ENCODE results near the gene CHCHD3. TPM values are rescaled to one million over a fixed set of nuclear protein-coding genes. Genes with fewer than 3 reads are reported as not detected.

Gene CHCHD3
- total RNA-seq, 4 donors from 2014 or later, result 27.9 to 39.0 (median 34.5) TPM

DNA sequence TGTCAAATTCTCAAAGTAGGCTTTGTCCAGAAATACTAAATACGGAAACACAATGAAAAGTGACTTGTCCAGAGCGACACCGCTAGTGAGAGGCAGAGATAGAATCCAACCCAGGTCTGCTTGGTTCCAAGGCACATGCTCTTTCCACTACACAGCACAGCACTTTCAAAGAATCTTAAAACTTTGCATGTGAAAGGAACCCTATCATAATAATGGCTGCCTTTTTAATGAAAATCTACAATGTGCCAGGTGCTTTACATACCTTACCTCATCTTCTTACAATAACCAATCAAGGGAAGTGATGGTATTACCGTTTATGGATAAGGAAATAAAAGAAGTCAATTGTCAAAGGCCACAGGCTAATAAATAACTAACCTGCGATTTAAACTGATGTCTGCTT lies 2.6 kb downstream of the CHCHD3 start:
- DNase-seq (ENCODE audit: low spot score in 2 of 2), result no peak
- no peak overlapping the region for H3K4me3 ChIP-seq (ENCODE audit: low read depth, poor library complexity, severe bottlenecking)
- intact Hi-C loops (cut with DNase I; ENCODE audit: low total_unique reads), result no loop called here
- 76 to 79% methylated on average over 5 of the region's 5 CpGs for WGBS, 2 donors
- TF ChIP-seq, protein P1, sequence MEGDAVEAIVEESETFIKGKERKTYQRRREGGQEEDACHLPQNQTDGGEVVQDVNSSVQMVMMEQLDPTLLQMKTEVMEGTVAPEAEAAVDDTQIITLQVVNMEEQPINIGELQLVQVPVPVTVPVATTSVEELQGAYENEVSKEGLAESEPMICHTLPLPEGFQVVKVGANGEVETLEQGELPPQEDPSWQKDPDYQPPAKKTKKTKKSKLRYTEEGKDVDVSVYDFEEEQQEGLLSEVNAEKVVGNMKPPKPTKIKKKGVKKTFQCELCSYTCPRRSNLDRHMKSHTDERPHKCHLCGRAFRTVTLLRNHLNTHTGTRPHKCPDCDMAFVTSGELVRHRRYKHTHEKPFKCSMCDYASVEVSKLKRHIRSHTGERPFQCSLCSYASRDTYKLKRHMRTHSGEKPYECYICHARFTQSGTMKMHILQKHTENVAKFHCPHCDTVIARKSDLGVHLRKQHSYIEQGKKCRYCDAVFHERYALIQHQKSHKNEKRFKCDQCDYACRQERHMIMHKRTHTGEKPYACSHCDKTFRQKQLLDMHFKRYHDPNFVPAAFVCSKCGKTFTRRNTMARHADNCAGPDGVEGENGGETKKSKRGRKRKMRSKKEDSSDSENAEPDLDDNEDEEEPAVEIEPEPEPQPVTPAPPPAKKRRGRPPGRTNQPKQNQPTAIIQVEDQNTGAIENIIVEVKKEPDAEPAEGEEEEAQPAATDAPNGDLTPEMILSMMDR (IDR thresholded peaks at IDR 0.05), result no peak
- no peak for TF ChIP-seq POLR2A (IDR thresholded peaks at IDR 0.05)

GRCh38 chr7:133077394-133077793 lies 4.5 kb downstream of the CHCHD3 start:
- TF ChIP-seq, protein P1 (IDR thresholded peaks at IDR 0.05), result no peak
- no peak for TF ChIP-seq POLR2A (IDR thresholded peaks at IDR 0.05)
- WGBS, 2 donors, result 94 to 96% methylated on average over 4 of the region's 4 CpGs
- DNase-seq (ENCODE audit: low spot score in 2 of 2), result no peak
- intact Hi-C loops (cut with DNase I; ENCODE audit: low total_unique reads), result no loop called here
- no peak overlapping the region for H3K4me3 ChIP-seq (ENCODE audit: low read depth, poor library complexity, severe bottlenecking)

- no peak for DNase-seq (ENCODE audit: low spot score in 2 of 2)
- no peak for TF ChIP-seq POLR2A (IDR thresholded peaks at IDR 0.05)
- intact Hi-C loops (cut with DNase I; ENCODE audit: low total_unique reads), result no loop called here
- WGBS, 2 donors, result 80 to 91% methylated on average over 2 of the region's 2 CpGs
- no peak overlapping the region for H3K4me3 ChIP-seq (ENCODE audit: low read depth, poor library complexity, severe bottlenecking)
Observed at GRCh38 chr7:133076142-133076541, 5.7 kb downstream of the CHCHD3 start.

DNA sequence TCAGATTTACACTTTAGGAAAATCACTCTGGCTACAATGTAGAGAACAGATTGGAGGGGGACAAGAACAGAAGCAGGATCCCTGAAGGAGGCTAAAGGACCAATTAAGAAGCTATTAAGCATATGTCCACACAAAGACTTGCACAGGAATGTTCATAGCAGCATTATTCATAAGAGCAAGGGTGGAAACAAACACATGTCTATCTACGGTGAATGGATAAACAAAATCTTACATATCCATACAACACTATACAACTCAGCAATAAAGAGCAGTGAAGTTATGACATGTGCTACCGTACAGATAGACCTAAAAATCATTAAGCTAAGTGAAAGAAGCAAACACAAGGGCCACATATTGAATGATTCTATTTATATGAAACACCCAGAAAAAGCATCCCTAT lies 10.4 kb downstream of the CHCHD3 start:
- intact Hi-C loops (cut with DNase I; ENCODE audit: low total_unique reads), result no loop called here
- no peak overlapping the region for H3K4me3 ChIP-seq (ENCODE audit: low read depth, poor library complexity, severe bottlenecking)
- TF ChIP-seq POLR2A (IDR thresholded peaks at IDR 0.05), result no peak
- TF ChIP-seq, protein P1 (IDR thresholded peaks at IDR 0.05), result no peak
- no peak for DNase-seq (ENCODE audit: low spot score in 2 of 2)
- WGBS, 2 donors, result 93 to 95% methylated on average over 2 of the region's 2 CpGs

DNA sequence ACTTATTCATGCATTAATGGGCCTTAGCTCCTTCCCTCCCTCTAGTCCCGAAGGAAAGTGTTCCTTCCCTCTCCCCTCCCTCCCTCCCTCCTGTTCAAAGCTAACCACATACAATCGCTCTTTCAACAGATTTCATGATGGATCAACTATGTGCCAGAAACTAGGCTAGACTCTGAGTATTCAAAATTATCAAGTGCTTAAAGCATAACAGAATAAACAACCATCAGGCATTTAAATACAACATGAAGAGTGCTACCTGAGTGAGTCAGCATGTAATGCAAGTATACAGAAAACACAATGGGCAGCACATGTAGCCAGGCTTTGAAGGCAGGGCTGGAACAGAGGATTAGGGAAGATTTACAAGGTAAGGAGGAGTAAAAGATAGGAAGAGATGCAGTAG lies 11.3 kb downstream of the CHCHD3 start:
- no peak for DNase-seq (ENCODE audit: low spot score in 2 of 2)
- intact Hi-C loops (cut with DNase I; ENCODE audit: low total_unique reads), result no loop called here
- TF ChIP-seq, protein P1 (IDR thresholded peaks at IDR 0.05), result no peak
- no peak for TF ChIP-seq POLR2A (IDR thresholded peaks at IDR 0.05)
- 52 to 59% methylated on average over 2 of the region's 2 CpGs for WGBS, 2 donors
- no peak overlapping the region for H3K4me3 ChIP-seq (ENCODE audit: low read depth, poor library complexity, severe bottlenecking)

DNA sequence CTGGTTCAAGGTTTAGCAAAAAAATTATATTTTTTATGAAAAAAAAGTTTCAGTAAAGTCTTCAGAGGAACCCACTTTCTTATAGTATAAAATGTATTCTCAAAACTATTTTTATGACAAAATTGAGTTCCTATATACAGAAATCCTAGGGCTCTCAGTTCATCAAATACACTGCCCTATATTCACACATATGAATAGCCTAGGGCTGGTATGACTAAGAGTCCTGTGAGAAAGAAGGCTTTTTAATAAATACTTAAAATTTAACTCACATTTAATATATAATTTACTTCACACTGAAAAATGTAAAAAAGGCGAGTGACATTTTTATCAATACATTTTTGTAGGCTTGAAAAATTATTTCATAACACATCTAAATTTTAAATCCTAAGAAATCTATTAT lies 16.6 kb downstream of the CHCHD3 start:
- intact Hi-C loops (cut with DNase I; ENCODE audit: low total_unique reads), result no loop called here
- no peak overlapping the region for H3K4me3 ChIP-seq (ENCODE audit: low read depth, poor library complexity, severe bottlenecking)
- 93 to 95% methylated on average over 1 of the region's 1 CpG for WGBS, 2 donors
- DNase-seq (ENCODE audit: low spot score in 2 of 2), result no peak
- no peak for TF ChIP-seq POLR2A (IDR thresholded peaks at IDR 0.05)
- TF ChIP-seq, protein P1 (IDR thresholded peaks at IDR 0.05), result no peak

Measured in lower leg skin (tissue), 4 donors.